ENCODE results near the gene KCNK7.

Gene KCNK7

DNA sequence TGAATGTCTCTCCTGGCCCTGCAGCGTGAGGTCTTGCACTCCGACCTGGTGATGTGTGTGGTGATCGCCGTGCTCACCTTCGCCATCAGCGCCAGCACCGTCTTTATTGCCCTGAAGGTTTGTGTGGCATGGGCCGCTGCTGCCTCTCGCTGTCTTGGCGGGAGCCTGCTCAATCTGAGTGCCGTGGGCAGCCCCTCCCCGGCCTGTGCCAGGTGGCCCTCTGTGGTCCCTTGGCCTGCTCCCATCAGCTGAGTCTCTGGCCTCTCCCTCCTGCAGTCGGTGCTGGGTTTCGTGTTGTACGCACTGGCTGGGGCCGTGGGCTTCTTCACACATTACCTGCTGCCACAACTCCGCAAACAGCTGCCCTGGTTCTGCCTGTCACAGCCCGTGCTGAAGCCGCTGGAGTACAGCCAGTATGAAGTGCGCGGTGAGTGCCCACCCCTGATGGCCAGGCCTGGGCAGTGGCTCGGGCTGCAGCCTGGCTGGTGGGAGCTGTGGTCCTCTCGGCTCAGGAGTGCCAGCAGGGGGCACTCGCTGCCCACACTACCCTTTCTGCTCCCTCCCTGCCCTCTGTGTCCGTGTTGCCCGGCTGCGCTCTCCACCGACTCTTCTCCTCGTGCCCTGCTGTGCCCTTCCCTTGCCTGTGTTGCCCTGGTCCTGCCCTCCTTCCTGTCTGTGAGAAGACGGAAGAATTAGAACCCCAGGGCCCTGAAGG, 30.2 kb upstream of the KCNK7 start:
- DNase-seq = peak; percentile 97

DNA sequence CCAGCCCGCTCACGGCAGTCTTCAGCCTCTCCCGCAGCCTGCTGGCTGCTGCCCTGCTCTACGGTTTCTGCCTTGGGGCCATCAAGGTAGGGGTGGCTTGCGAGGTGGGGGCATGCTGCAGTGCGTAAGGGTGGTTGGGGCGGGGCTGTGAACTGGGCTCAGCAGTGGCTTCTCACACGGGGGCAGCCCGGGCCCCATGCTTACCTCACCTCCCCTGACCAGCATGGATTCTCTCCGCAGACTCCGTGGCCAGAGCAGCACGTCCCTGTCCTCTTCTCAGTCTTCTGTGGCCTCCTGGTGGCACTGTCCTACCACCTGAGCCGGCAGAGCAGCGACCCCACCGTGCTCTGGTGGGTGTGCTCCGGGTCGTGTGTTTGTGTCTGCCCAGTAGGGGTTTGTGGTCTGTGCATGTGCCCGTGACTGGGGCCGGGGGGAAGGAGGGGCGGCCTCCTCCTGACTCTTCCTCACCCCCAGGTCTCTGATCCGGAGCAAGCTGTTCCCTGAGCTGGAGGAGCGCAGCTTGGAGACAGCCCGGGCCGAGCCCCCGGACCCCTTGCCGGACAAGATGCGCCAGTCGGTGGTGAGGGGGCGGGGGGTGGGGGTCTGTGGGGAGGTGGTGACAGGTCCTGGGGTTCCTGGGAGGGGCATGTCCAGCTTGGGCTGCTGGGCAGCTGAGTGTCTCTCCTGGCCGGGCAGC, 29.5 kb upstream of the KCNK7 start:
- DNase-seq = no peak

DNA sequence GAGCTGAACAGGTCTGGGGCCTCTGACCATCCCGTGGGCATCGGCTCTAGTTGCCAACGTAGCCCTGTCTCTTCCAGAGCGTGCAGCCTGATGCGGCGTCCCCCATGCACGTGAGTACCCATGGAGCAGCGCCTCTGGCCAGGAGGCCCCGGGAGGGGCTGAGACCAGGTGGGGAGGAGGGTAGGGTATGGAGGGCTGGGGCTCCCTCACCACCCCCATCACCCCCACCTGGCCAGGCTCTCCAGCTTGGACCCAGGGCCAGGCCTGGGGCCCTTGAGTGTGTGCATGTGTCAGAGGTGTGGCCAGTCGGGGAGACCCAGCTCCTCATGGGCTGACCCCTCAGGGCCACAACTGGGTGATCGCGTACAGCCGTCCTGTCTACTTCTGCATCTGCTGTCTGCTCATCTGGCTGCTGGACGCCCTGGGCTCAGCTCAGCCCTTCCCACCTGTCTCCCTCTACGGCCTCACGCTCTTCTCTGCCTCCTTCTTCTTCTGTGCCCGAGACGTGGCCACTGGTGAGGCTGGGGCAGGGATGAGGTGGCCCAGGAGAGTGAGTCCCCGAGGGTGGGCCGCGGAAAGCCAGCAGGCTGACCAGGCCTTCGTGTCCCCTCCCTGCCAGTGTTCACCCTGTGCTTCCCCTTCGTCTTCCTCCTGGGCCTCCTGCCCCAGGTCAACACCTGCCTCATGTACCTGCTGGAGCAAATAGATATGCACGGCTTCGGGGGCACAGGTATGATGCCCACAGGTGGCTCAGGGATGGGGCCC, 28.4 kb upstream of the KCNK7 start:
- no peak for DNase-seq

DNA sequence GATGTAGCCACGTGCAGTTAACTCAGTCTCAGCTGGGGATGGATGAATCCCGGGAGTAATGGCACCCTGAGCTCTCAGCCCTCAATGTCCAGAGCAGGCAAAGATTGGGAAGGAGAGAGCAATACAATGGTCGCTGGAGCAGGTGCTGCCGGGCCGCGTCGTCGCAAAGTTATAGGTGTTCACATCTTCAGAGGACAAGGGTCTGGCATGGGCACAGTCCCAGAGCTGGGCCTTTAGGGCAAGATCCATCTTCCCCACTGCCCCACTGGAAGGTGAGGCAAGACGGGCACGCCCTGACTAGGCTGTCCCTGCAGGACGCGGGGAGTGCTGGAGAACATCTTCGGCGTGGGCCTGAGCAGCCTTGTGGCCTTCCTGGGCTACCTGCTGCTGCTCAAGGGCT, 27.6 kb upstream of the KCNK7 start:
- DNase-seq = no peak

DNA sequence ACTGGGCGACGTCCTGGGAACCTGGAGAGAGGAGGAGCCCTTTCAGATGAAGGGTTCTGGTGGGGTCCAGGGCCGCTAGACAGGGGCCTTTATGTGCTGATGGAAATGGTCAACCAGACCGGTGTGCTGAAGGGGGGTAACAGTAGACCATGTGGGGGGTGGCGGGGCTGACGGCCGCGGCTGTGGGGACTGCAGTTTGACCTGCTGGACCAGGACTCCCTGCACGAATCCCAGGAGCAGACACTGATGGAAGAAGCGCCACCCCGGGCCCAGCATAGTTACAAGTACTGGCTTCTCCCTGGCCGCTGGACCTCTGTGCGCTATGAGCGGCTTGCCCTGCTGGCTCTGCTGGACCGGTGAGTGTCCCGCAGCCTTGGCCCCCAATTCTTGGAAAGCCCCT, 26.4 kb upstream of the KCNK7 start:
- DNase-seq = no peak

DNA sequence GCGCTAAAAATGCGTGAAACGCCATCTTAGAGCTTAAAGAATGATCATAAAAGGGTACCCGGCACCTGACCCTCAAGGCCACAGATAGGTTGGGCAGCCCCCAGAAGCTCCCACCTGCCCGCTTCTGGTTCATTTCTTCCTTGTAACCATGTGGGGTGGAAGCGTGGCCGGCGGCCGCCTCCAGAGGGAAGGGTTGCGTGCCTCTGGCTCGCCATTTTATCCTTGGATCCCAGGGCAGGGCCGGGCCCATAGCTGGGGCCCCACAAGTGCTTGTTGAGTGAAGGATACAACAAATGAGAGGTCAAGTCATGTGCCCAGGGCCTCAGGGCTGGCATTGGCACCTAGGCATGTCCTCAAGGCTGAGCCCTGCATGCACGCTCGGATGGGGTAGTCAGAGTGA, 25.9 kb upstream of the KCNK7 start:
- no peak for DNase-seq

DNA sequence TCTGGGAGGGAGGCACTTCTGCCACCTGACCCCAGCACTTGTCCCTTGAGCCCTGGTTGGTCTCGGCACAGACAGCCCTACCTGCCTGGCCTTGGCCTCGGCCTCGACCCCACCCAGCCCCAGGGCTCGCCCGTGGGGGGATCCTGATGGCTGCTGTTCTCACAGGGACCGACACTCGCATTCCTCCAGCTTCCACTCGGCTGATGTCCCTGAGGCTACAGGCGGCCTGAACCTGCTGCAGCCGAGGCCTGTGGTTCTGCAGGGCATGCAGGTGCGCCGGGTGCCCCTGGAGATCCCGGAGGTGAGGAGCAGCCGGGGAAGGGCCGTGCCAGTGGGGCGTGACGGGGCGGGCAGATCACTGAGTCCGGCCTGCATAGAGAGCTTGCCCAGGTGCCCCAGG, 25.1 kb upstream of the KCNK7 start:
- DNase-seq = no peak

DNA sequence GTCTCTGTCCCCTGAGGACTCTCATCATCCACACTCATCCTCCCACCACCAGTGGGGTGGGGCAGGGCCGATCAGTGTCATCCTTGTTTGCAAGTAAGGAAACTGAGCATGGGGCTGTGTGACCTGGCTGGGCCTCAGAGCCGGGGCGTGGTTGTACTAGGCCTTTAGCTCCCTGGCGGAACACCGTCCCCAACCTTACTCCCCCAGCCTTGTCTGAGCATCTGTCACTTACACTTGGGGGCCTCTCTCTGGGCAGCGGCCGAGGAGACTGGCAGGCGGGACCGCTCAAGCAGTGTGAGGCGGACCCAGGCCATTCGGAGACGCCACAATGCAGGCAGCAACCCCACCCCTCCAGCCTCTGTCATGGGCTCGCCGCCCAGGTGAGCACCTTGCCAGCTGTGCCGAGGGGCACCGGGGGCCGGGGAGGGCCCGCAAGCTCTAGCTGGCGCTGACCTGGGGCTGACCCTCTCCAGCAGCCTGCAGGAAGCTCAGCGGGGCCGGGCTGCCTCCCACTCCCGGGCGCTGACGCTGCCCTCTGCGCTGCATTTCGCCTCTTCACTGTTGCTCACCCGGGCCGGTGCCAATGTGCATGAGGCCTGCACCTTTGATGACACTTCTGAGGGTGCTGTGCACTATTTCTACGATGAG, 23.8 kb upstream of the KCNK7 start:
- DNase-seq = no peak

DNA sequence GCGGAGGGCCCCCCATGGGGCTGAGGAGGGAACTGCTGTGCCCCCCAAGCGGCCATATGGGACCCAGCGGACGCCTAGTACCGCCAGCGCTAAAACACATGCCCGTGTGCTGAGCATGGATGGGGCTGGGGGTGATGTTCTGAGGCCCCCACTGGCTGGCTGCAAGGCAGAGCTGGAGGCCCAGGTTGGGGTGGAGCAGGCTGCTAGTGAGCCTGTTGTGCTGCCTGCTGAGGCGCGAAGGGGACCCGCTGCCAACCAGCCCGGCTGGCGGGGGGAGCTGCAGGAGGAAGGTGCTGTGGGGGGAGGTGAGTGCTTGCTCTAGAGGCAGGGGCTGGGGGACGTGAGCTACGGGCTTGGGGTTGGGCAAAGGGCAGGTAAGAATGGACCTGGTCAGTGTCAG, 23.2 kb upstream of the KCNK7 start:
- DNase-seq = no peak

DNA sequence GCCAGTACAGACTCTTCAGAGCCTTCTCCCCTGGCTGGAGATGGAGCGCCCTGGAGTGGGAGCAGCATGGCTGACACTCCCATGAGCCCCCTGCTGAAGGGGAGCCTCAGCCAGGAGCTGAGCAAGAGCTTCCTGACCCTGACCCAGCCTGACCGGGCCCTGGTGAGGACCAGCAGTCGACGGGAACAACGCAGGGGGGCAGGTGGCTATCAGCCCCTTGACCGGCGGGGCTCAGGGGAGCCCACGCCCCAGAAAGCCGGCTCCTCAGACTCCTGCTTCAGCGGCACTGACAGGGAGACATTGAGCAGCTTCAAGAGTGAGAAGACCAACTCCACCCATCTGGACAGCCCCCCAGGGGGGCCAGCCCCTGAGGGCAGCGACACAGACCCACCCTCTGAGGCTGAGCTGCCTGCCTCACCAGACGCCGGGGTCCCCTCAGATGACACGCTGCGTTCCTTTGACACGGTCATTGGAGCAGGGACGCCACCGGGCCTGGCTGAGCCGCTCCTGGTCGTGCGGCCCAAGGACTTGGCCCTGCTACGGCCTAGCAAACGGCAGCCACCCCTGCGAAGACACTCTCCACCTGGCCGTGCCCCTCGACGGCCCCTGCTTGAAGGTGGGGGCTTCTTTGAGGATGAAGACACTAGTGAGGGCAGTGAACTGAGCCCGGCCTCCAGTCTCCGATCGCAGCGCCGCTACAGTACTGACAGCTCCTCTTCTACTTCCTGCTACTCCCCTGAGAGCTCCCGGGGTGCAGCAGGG, 22.6 kb upstream of the KCNK7 start:
- no peak for DNase-seq

DNA sequence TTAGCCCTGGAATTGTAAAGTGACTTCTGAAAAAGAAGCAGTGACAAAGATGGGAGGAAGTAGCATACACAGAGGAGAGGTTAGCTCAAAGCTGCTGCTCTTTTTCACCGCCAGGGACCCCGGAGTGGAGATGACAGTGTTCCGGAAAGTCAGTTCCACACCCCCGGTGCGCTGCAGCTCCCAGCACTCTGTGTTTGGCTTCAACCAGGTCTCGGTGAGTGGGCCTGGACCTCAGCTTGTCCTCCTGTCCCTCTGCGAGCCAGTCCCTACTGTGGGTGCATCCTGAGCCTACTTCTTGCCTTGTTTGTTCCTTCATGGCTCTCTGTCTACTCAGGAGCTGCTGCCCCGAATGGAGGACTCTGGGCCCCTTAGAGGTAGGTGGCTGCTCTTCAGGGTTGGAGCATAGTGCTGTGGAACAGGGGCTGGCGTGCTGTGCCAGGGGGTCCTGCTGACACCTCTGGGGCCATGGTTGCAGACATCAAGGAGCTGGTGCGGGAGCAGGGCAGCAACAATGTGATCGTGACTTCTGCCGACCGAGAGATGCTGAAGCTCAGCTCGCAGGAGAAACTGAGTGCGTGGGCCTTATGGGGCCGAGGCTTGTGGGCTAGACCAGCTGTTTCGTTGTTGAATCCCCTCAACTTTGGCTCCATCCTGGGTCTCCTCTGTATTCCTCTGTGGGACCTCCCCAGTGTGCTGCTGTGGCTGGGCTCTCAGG, 21.7 kb upstream of the KCNK7 start:
- DNase-seq = no peak

DNA sequence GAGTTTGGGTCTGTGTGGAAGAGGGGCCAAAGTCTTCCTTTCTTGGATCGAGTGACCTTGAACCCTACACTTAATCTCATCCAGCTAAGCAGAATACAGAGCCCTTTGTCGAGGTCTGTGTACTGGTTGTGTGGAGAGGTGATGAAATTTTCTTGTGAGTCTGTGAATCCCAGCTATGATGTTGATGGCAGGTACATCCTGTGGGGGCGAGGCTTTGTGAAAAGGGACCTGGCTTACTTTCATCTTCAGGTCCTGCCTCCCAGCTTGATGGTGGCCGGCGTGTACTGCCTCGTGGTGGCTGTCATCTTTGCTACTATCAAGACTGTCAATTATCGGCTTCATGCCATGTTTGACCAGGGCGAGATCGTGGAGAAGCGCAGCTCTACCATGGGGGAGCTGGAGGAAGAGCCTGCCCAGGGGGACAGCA, 21.0 kb upstream of the KCNK7 start:
- no peak for DNase-seq

DNA sequence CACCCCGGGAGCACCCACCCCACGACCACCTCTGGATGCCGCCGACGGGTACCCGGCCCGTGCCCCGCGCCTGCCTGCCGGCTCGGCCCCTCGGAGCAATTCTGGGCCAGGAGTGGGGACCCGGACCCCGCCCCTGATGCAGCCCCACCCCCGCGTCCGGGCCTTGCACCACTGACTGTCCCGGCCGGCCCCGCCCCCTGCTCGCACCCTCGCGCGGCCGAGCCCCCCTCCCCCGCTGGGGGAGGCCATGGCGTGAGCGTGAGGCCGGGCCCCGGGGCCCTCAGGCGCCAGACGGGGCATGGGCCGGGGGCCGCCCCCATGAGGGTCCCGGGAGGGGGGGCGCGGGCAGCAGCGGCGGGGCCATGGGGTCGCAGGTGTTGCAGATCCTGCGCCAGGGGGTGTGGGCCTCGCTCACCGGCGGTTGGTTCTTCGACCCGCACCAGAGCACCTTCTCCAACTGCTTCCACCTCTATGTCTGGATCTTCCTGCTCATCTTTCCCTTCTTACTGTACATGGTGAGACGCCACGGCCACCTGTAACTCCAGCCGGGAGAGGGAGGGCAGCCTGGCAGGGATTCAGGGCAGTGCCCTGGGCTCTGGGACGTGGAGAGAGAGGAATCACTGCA, 20.5 kb upstream of the KCNK7 start:
- peak; percentile 91 for DNase-seq

DNA sequence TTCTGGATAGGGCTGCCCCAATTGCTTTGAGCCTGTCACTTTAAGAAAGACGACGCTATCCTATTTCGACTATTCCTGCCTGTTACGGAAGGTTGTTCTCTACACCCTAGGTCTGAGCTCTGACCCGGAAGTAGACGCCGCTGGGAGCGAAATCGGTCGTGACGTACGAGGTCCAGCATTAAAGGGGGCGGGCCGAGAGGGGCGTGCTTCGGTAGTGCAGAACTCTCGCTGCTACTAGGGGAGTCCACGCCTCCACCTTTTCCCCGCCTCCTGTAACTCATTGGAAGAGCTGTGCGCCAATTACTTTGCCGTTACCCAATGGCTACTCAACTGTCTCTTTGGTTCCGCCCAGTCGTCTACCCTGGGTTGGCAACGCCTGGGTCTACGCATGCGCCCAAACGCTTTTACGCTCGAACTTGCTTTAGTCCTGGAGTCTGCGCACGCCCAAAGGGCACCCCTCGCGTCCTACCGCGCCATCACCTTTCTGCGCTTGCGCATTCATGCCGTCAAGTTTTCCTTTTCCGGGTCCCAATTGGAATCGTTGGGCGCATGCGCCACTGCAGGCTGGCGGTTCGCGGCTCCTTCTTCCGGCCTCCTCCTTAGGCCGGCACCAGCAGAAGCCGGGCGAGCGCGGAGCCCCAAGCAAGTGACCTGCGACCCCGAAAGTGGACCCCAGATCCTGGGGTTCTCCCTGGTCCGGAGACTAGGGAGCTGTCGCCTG, 19.8 kb upstream of the KCNK7 start, which contains the start of gene PCNX3:
Gene PCNX3, plus strand, starts transcription at position 548 of the 721 bp plus-strand sequence. CDS start 536 bp downstream, outside the sequence.
- DNase-seq = peak; percentile 100

DNA sequence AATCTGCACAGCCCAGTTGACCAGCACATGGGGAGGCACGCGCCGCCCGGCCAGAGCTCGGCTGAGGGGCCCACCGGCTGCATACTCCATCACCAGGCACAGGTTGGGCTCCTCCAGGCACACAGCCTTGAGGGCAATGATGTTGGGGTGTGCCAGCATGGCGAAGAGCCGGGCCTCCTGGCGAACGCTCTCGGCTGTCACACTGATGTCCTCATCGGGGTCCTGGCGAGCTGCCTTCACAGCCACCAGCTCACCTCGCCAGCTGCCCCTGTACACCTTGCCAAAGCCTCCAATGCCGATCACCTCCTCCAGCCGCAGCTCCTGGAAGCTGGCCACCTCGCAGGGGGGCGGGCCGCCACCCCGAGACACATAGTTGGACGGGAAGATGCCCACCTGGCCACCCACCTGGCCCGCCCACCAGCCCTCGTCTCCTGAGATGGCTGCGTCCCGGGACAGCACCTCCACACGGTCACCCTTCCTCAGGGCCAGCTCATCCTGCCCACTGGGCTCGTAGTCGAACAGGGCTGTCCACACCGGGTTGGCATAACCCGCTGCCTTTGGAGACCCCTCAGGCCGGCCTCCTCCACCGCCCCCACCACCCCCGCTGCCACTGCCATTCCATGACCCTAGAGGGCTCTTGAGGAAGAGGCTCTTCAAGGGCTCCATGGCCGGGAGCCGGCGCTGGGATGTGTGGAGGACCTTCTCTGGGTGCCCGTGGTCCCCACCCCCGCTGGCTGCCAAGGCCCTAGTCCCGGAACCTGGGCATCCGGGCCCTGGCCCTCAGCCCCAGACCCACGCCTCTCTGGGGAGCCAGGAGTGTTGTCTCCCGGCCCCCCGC, 17.7 kb upstream of the KCNK7 start:
- no peak for DNase-seq

DNA sequence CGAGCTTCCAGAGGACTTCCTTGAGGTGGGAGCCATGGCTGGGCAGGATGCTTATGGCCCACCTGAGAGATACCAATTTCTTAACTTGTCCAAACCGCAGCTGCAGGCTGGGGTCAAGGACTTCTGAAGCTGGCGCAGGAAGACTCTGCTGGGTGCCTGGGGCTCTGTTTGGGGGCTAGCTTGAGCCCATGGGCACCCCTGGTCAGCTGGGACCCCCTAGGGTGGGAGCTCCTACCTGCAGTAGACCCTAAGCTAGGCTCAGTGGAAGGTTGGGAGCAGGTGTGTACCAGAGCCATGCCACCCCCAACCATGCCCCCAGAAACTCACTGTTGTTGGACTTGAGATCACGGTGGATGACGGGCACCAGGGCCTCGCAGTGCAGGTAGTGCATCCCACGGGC, 17.1 kb upstream of the KCNK7 start:
- no peak for DNase-seq

DNA sequence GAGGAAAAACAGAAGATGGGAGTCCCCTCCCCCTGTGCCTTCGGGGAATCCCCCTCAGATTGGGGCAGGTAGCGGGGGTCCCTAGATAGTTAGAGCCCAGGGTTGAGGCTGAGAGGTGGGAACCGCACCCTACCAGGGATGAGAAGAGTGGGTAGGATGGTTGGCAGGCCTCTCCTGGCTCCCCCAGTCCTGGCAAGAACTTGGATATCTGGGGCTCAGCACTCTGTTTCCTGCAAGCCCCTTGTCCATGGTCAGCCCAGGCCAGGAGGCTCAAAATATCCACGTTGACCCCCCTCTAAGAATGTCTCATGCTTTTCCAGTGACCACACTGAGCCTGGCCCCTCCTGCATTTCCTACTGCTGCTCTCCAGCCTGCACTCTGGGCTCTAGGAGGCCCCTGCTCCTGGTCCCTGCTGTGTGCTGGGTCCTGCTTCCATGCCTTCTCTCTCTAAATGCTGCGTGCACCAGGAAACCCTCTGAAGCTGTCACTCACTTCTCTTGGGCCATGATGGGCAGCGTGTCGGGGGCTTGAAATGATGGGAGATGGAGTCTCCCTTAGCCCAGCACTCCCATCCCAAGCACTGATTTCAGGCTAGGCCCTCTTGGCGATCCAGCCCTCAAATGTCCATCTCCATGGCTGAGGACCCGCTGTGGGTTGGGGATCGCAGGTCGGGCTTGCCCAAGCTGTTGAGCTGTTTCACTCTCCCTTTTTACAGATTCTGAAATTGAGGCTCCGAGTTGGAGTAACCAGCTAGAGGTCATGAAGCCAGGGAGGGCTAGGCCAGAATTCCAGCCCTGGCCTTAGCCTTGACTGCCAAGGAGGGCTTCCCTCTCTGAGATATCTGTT, 16.4 kb upstream of the KCNK7 start:
- no peak for DNase-seq

DNA sequence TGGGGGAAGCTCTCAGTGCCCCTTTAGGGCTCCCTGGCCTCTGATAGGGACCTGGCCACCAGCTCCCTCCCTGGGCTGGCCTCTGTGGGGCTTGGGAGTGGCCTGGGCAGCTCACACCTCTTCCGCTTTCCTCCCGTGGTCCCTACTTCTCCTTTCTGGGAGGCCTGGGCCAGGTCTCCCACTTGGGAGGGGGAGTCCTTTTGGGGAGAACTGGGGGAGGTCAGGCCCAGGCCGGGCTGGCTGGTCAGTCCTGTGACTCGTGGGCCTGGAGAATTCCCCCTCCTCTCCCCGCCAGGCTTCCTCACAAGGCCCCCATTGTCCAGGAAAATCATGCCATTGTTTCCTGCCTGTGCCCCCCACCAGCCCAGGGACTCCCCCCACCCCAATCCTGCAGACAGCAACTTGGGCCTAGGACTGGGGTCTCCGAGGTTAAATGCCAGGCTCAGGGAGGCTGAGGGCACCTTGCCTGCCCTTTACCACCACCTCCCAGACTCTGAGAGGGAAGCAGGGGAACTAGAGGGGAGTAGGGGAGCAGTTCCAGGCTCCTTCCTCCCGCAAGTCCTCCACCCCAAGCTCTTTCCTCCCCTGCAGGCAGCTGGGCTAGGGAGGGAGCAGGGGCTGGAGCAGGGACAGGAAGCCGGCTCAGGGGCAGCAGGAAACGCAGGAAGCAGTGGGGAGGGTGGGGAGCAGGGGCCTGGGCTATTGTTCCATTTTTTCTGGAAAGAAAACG, 15.6 kb upstream of the KCNK7 start:
- DNase-seq = no peak
